Hepatocyte (in vitro differentiated cells): Measurements from ENCODE around the gene CACNB4.

Experiments used
- CTCF ChIP-seq: fragments of 200-600 bp; sonication (generic); IDR thresholded peaks from 2 replicates; pipeline ENCODE4 v1.5.1; 2016; ENCODE audit warnings: antibody characterized with exemption, mild to moderate bottlenecking; ENCODE audit not compliant: poor library complexity
- EZH2phosphoT487 ChIP-seq: fragments of 200-600 bp; sonication (generic); IDR thresholded peaks from one replicate; pipeline ENCODE4 v1.6.1; 2018; ENCODE audit warnings: antibody characterized with exemption, mild to moderate bottlenecking, low read depth, moderate library complexity; ENCODE audit not compliant: unreplicated experiment, severe bottlenecking

- no peak for TF ChIP-seq CTCF
- TF ChIP-seq EZH2phosphoT487, result no peak
These were observed 35.8 kb upstream of the CACNB4 start for GRCh38 chr2:152134488-152135280.
